H7 (cell line): ENCODE results near the gene BPIFB4. TPM values are rescaled to one million over a fixed set of nuclear protein-coding genes. Genes with fewer than 3 reads are reported as not detected.

Experiments
- total RNA-seq: library from RNA; depleted of rRNA; stranded (reverse); fragments of >200 nt; shearing (Covaris generic); gene quantifications from 2 replicates; pipeline ENCODE4 v1.2.3, GENCODE V29; 2014; rRNA removed

BPIFB4 gene
- total RNA-seq, 1 experiment from 2014 or later, result not detected

Other genes with a start within 250 kb of the BPIFB4 start
- 0.17 and 0.44 TPM in 2 replicates for gene EFCAB8, start 220.7 kb upstream of the BPIFB4 start, total RNA-seq
- gene SUN5, start 75.2 kb upstream of the BPIFB4 start, total RNA-seq, result not detected in 2 replicates
- gene BPIFB2, start 71.9 kb upstream of the BPIFB4 start, total RNA-seq, result not detected in 2 replicates
- gene BPIFB6, start 48.0 kb upstream of the BPIFB4 start, total RNA-seq, result not detected in 2 replicates
- not detected in 2 replicates for gene BPIFB3, start 25.7 kb upstream of the BPIFB4 start, total RNA-seq
- not detected in 2 replicates for gene BPIFA2, start 88.5 kb downstream of the BPIFB4 start, total RNA-seq
- not detected in 2 replicates for gene BPIFA3, start 137.7 kb downstream of the BPIFB4 start, total RNA-seq
- gene BPIFA1, start 156.4 kb downstream of the BPIFB4 start, total RNA-seq, result not detected in 2 replicates
- not detected in 2 replicates for gene BPIFB1, start 203.6 kb downstream of the BPIFB4 start, total RNA-seq